Esophagus mucosa (tissue), 1 donor: ENCODE data around the gene DHDDS. TPM values are rescaled to one million over a fixed set of nuclear protein-coding genes. Genes with fewer than 3 reads are reported as not detected.

Source experiments
- ATAC-seq: fragments of 200-7000 bp; cut with Tn5 transposase; one replicate; pipeline ENCODE4 v1.9.1; 2020
- total RNA-seq: library from RNA; stranded (reverse); gene quantifications from one replicate; pipeline ENCODE4 v1.2.4, GENCODE V29; 2023
- donor health status: DM: yes; HTN: yes; CAD: no.

DHDDS gene
- total RNA-seq, 1 donor from 2014 or later, result 37.1 TPM

DNA sequence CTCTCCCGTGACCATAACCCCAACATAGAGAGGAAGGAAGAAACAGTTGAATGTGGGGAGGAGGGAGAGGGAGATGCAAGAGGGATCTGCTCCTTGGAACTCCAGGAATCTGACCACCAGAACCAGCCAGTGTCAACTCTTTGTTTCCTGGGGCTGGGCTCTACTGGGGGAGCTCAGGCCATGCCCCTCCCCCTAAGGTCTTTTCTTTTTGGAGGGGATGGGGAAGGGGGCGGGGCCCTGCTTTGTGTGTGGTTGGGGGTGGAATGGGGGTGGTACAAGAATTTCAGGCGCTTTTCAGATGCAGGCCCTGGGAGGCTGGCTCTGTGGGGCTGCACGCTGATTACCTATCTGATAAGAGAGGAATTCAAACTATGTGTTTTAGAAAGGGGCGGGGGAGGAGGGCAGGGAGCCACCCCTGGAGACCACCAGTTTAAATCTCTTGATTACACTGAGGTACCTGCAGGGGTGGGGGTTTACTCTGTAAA, 13.2 kb upstream of the DHDDS start:
- ATAC-seq, result no peak

DNA sequence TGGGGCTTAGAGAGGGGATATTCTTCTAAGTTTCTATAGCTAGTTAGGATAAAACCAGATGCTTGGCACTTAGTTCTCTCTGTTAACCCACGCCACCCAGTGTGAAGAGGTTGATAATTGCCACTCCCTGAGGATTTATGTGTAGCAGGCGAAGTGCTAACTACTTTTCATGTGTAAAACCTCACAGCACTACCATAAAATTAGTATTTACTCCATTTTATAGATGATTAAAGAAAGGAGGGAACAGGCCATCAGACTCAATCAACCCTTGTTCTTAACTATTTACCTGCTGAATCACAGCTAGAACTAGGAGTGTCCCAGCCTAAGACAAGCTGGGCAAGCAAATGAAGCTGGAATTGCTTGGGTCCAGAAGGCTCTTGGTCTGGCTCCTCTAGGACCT, 12.6 kb upstream of the DHDDS start:
- ATAC-seq, result no peak

DNA sequence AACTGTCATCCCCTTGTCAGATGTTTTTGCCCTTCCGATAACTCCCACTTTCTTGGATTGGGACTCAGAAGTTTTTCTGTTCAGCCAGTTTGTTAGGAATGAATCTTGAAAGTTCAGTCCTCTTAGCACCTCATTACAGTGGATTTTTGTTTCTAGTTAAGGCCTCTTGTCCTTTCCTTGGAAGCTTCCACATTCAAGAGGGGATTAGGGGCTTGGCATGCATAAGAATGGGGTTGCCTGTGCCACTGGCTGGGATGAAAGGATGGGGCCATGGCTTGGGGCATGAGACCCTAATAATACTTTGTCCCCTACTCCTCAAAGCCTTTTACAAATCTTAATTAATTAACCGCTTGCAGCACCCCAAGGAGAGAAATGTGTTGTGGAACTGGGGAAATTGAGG, 2.4 kb upstream of the DHDDS start:
- ATAC-seq, result no peak

DNA sequence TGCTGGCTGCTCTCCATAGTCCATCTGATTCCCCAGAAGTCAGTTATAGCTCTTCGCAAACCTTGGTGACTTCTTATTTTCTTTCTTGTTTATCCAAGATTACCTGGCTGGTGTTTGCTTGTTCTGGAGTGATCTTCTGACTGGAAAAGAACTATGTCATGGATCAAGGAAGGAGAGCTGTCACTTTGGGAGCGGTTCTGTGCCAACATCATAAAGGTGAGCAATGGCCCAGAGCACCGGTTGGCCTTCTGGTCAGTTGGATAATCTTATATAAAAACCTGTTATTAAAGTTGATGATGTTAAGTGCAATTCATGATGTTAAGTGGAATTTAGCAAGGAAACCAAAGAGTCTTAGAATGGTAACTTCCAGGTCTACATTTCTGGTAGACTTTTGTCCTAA, 672 bp downstream of the DHDDS start:
- ATAC-seq, result peak; percentile 26

DNA sequence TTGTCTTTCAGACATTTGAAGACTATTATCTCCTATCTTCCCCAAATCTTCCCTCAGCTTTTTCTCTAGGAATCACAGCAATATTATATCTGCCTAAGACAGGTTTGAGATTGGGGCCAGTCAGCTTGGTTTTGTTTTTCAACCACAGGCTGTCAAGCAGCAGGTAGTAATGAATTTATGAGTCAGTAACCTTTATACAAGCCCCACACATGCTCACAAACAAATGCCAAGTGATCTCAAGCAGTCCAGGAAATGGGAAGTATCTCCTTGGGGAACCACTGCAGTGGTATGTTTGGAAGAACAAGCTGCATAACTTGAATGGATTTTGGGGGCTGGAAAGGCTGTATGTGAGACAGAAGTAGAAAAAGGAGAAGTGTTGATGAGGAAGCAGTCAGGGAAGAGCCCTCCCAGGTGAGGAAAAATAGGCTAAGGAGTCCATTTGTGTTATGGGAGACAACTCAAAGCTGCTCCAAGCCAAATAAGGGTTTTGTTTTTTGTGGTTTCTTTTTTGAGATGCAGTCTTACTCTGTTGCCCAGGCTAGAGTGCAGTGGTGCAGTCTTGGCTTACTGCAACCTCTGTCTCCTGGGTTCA, 2.1 kb downstream of the DHDDS start:
- no peak for ATAC-seq

DNA sequence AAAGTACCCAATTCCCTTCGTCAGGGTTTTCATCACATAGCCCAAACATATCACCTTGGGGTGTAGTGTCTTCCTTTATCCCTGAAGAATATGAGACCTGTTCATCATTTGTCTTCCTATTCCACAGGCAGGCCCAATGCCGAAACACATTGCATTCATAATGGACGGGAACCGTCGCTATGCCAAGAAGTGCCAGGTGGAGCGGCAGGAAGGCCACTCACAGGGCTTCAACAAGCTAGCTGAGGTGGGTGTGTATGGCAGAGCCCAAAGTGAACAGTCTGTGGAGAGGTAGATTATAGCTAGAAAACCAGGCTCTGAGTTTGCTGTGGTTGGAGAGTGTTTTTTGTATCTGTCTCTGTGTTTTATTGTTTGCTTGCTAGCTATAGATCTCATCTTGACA, 5.9 kb downstream of the DHDDS start:
- ATAC-seq, result no peak

DNA sequence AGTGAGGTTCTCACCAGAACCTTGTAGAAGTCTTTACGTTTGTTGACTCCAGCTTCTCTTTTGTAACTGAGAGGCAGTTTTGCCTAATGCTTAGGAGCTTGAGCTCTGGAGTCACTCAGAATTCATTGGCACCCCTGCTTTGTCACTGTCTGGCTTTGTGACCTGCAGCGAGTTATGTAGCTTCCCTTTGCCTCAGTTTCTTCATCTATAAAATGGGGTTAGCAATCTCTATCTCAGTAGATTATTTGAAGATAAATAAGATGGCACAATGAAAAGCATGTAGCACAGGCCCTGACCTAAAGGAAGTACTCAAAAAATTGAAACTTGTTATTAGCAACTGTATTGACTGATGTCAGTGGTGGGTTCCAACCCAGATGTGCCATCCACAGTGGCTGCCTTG, 8.1 kb downstream of the DHDDS start:
- ATAC-seq, result no peak

DNA sequence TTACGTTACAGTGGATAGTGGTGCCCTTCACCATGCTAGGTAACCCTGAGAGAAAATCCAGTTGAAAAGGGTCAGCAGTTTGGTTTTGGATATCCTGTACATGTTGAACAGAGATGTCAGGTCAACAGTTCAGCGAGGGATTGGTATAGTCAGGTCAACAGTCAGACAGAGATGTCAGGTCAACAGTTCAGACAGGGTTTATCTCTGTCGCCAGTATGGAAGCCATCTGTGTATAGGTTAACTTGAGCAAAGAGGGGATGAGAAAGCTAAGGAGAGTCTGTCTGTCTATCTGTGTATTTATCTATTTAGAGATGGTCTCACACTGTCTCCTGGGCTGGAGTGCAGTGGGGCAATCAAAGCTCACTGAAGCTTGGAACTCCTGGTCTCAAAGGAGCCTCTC, 17.7 kb downstream of the DHDDS start:
- no peak for ATAC-seq

DNA sequence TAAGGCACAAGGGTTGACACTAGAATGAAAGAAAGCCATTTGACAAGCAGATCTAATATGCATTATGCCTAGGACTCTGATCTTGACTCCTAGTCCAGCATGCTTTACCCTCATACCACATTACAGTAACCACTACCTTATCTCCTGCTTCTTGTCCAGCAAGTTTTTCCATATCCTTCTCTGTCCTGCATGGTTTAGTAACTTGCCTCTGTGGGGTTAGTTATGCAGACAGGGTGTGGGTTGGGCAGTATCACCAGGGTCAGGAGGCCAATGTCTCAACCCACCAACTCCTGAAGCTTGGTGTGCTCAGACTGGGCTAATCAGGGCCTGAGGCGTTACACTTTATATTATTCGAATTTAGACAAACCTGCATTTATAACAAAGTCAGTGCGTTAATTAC, 18.8 kb downstream of the DHDDS start:
- peak; percentile 25 for ATAC-seq

DNA sequence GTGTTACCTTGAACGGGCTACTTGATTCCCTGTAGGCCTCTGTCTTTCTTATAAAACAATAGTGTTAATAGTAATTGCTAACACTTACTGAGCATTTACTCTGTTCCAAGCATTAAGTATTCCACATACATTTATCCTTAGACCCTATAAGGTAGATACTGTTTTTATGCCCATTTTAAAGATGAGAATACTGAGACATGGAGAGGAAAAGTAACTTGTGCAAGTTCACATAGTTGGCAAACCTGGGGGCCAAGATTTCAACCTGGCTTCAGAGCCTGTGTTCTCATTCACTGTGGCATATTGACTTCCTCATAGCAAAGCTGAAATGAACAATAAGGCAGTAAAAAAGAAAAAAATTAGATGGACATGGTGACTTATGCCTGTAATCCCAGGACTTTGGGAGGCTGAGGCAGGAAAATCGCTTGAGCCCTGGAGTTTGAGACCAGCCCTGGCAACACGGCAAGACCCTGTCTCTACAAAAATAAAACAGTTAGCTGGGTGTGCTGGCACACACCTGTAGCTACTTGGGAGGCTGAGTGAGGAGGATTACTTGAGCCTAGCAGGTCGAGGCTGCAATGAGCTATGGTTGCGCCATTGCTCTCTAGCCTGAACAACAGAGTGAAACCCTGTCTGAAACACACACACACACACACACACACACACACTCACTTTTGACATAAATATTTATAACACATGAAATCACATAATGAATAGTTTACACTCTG, 20.5 kb downstream of the DHDDS start:
- ATAC-seq, result no peak

DNA sequence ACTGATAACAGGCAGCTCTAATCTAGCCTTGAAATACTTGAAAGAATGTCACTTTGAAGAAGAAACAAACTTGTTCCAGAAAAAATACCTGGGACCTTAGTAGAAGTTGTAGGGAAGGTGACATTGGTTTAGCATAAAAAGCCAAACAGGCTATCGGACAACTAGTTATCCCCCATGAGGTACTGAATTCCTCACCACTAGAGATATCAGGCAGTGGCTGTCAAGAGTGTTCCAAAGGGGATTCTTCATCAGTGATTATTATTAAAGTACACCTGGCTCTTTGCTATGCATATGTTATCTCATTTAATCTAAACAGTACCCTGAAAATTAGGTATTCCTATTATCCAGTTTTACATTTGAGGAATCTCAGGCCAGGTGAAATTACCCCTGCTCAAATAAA, 27.0 kb downstream of the DHDDS start:
- ATAC-seq, result no peak

DNA sequence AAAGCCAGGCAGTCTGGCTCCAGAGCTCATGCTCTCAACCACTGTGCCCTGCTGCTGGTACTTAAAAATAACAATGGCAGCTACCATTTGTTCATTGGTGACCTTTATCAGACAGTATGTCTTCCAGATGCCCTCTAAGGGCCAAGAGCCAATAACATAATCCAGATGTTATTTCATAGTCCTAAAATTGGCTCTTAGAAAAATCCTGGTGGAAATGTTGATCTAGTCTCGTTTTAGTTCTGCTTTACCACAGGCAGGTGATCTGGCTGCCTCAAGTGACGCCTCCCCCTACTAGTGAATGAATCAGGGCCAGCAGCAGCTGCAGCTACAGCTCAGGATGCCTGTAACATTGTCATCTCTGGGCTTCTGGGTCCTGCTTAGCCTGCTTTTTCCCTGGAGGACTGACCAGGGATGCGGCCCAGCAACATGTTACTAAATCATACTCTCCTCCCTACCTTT, 27.5 kb downstream of the DHDDS start:
- no peak for ATAC-seq

DNA sequence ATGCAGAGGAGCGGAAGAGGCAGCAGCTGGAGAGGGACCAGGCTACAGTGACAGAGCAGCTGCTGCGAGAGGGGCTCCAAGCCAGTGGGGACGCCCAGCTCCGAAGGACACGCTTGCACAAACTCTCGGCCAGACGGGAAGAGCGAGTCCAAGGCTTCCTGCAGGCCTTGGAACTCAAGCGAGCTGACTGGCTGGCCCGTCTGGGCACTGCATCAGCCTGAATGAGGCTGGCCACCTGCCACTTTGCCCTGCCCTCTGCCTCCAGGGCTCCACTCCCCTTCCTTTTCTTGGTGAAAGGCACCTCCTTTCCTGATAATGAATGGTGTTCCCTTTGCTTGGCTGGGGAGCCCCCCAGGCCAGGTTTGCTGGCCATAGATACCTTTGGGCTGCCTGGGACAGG, 36.8 kb downstream of the DHDDS start:
- ATAC-seq, result peak; percentile 54

DNA sequence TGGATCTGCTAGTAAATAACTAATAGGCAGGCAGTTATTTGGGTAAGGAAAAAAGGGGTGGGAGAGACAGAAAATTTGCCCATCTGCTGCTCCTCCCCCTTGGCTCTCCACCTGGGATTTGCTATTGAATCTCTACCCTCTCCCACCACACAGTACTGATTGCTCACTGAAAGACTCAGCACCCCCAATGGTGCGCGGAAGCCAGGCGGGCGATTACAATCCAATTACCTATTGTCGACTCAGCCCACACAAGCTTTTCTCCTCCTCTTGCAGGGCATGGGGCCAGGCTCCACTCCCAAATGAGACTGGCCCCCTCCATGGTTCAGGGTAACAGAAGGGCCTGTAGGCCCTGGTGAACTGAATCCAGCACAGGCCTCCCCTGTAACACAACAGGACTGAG, 37.4 kb downstream of the DHDDS start:
- no peak for ATAC-seq

DNA sequence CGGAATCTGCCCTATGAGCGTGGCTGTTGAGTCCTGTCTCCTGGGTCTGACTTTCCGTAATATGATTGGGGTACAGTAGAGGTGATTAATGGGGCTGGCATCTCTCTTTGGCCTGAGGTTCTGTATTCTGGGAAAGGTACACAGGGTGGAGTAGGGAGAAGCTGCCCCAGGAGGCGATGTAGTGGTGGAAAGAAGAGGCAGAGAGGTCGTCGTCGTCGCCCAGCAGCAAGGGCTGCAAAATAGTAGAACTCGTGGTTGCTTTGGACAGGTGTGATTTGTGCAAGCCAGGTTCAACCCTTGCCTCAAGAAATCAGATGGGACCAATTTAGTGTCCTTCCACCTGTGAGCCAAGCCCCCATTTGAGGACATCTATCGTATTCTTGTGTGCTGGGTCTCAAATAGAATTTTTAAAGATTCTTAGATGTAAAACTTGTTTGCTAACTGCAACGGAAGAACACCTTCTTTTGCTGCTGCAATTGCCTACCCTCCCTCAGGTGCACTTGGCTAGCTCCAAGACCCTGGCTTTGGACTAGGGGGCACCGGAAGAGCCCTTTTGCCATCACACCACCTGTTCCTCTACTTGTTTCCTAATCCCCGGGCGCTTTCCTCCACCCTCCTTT, 38.9 kb downstream of the DHDDS start:
- peak; percentile 2 for ATAC-seq

DNA sequence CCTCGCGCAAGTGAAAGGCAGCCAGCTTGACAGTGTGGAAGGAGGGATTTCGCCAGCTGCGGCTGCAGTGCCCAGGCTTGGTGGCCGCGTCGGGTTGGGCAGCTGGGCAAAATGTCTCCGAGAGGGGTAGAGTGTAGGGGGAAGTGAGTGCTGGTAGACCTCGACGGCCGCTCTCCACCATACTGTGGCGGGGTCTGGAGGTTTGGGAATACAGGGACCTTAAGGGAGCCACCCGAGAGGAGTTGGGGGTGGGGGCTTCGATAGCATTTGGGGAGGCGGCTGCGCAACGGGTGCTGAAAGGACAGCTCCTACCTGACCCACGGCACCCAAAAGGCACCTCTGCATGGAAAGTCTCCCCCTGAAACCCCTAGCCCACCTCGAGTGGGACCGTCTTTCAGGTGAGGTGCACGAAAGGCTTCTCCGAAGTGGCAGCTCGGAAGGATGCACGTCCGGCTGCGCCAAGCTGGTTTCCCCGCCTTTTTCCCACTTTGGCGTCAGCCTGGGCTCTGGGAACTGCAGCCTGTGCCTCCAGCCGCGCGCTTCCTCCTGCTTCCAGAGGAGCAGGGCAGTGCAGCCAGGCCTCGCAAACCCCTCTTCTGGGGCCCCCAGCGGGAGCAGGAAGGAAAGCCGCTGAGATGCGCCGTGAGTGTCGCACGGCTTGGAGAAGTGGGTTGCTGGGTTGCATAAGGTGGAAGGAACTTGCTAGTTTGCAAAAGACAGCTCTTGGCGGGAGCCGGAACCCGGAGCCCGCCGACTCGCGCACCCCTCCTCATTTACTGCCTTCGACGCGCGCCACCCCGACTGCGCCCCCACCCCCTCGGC, 39.6 kb downstream of the DHDDS start:
- ATAC-seq, result peak; percentile 24

DNA sequence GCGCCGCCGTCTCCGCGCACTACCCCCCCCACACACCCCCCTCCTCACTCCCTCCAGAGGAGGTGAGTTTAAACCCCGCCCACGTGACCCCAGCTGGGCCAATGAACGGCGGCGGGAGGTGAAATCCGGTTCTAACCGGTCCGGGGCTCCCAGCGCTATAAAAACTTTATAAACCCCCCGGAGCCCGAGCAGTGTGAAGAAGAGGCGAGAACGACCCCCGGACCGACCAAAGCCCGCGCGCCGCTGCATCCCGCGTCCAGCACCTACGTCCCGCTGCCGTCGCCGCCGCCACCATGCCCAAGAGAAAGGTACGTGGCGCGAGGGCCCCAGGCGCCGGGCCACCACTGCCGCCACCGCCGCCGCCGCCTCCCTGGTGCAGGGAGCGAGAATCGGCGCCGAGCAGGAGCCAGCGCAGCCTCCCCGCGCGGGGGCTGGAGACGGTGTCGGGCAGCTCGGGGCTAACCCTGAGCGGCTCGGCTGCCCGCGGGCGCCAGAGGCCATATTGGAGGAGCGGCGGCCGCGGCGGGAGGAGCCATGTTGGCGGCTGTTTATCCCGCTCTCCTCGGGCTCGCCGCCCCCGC, 40.3 kb downstream of the DHDDS start, which contains the start of gene HMGN2:
HMGN2 (plus strand) TSS at position 121 of the 581 bp plus-strand sequence; CDS start at position 294, 173 bp downstream.
- peak; percentile 68 for ATAC-seq

DNA sequence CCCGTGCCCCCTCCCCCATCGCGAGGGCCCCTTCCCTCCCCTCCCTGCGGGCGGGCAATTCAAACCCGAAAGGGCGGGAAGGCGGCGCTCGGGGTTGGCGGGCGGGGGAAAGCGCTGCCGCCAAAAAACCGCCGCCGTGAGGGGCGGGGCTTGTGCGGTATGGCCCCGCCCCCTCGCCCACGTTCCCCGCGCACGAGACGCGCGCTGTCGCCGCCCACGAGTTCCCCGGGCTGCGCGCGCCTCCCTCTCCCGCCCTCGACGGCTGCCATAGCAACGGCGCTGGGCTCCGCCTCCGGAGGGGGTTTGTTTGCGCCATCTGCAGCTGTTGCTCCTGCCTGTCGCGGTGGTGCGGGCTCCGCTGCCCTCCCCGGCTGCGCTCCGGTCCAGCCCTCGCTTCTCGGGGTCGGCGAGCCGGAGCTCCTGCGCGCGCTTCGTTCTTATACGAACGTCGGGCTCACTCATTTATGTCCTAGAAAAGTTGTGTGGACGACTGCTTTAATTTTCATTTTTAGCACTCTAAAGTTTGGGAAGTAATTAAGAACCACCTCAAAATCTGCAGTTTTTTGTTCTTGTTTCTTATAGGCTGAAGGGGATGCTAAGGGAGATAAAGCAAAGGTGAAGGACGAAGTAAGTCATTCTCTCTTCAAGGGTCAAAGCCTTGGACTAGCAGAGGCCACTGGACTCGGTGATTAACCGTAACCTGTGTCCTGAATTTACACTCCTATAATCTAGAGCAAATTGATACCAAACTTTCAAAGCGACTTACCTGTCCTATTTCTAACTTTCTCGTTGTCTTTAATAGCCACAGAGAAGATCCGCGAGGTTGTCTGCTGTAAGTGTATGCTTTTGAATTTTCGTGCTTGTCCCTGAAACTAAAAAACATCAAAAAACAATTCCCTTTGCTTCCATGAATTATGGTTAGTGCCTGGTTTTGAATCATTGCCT, 41.1 kb downstream of the DHDDS start:
- ATAC-seq, result peak; percentile 87

DNA sequence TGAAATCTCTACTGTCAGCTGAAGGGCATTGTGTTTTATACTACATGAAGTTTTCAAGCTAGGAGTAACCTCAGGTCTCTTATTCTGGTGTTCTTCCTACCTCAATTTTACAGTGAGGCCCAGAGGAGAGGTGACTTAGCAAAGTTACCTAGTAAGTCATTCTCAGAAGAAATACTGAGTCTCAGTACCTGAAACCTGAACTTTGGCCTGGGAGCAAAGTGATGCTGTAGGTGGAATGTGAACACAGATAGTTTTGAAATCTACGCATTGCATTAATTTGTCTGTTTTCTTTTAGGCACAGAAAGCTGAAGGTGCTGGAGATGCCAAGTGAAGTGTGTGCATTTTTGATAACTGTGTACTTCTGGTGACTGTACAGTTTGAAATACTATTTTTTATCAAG, 42.7 kb downstream of the DHDDS start:
- ATAC-seq, result no peak

DNA sequence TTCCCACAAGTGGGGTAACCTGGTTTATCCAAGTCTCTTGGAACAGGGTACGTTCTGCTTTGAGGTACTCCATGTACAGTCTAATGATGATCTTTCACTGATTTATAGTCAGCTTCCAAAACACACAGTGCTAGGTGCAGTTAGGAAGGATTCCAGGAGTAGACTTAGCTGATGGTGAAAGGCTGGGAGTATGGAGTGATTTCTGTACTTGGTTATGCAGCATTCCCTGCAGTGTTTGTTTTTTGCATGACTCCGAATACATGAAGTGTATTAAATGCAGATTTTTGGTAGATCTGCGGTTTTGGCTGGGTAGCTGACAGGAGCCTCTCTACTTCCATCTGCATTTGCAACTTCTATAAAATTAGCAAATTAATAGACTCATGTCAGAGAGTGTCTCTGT, 43.9 kb downstream of the DHDDS start:
- no peak for ATAC-seq

DNA sequence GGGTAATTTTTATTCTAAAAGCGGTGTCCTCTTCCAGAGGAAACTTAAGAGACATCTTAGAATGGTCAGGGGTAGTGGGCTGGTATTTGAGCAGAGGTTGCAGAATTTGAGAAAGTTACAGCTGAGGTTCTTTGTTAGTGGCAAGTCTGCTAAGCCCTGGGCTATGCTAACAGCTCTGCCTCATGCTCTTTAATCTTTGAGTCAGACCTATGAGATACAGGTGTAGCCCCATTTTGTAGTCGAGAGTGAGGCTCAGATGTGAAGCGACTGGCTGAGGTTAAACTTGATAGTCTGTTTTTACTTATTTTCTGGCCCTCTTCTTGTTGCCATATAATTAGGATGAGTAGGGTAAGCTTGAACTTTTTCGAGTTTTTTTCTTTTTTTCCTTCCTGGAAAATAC, 44.8 kb downstream of the DHDDS start:
- no peak for ATAC-seq
